ENCODE measurements around the gene B4GALT1.

Gene B4GALT1

DNA sequence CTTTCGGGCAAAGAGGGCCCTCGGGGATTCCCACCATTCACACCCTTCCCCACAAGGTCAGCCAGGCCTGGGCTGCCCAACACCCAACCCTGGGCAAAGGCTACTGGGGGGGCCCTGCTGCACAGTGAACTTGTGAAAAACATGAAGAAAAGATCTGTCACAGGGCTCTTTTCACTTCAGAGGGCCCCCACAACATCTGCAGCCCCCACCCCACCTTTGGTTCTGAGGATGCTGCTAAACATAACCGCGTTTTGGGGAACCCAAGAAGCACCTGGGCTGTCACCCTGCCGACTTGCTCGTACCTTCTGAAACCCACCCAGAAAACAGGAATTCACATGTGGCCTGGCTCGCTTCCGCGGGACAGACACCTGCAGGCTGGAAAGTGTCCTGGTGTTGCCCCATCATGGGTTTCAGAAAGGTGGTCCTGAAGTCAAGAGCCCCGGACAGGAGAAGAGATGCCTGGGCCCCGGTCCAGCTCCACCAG is 29.3 kb downstream of the B4GALT1 start:
- no peak for DNase-seq

DNA sequence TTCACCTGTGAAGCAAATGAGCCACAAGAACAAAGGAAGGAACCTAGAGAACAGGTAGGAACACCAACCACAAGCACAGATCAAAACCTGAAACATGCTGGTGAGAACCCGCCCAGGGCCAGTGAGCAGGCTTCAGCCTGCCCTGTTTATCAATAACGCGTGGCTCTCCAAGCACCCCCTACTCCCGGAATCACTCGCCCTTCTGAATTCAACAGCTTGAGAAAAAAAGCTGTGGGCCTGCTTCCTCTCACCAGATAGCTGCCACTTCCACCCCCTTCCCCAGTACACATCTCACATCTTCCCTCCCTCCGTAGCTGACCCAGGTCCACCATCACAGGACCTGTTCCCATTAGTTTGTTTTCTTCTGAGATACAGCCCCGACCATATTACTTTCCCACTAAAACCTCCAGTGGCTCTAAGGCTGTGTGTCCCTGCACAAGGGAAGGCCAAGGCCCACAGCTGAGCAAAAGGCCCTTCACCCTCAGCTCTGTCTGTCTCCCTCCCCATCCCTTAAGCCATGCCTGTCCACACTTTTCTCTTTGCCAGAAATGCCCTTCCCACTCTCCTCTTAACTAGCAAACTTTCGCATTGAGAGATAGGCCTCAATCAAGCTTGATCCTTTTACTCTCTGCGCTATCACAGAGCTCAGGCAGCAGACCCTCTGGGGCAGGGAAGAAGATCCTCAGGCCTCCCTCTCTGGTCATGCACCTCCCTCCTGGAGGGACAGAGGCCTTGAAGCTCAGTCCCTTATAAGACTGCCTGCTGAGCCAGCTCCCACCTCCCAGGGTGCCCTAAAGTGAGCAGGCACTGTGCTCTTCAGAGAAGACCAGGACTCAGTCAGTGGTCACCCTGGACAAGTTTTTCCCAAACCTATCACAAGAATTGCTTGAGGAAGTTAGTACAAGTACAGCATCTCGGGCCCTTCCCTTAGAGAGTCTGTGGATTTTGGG is 30.1 kb downstream of the B4GALT1 start:
- no peak for DNase-seq

DNA sequence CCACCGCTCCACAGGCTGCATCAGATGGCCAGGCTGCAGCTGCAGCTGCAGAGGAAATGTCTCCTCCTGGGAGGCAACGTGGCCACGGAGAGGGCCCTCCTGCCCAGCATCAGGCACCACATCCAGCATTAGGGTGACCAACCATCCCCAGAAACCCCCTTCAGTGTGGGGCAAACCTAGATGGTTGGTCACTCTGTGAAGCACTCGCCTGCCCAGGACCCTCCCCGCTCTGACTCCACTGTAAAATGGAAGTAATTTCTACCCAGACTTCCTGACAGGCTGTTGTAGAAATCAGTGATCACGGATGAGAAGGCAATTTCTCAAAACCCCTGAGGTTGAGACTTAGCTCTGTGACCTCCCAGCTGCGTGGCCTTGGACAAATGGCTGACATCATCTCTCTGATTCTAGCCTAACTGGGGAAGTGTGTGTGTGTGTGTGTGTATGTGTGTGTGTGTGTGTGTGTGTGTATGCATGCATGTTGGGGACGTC is 31.6 kb downstream of the B4GALT1 start:
- peak; percentile 66 to 81 (median 73) for DNase-seq

DNA sequence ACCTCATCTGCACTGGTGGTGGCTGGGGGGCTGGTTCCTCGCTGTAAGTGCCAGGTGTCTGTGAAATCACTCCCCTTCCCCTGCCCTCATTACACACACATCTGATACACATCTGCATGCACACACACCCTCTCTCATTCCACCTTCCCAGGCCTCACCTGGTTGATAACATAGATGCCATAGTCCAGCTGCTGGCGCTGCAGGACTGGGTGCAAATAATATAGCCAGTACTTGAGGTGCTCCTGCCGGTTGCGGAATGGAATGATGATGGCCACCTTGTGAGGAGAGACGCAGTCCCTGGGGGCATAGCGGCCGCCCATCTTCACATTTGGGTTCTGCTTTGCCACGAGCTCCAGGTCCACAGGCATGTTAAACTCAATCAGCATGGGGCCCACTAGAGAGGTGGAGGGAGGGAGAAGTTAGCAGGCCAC is 32.1 kb downstream of the B4GALT1 start:
- no peak for DNase-seq

DNA sequence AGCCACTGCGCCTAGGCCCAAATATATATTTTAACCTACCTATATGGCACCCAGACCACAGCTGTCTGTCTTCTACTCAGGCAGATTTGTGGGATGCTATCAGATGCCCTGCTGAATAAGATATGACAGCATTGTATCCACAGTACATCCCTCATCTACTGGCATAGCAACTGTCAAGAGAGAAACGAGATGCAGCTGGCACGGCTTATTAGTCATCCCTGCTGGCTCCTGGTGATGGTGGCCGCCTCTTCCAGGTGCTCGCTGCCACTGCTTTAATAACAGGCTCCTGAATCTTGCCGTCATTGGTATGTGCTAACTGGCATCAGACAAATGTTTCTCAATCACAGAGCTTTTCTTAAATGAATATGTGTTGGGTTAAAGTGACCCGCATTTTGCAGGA is 34.0 kb downstream of the B4GALT1 start:
- DNase-seq = no peak

DNA sequence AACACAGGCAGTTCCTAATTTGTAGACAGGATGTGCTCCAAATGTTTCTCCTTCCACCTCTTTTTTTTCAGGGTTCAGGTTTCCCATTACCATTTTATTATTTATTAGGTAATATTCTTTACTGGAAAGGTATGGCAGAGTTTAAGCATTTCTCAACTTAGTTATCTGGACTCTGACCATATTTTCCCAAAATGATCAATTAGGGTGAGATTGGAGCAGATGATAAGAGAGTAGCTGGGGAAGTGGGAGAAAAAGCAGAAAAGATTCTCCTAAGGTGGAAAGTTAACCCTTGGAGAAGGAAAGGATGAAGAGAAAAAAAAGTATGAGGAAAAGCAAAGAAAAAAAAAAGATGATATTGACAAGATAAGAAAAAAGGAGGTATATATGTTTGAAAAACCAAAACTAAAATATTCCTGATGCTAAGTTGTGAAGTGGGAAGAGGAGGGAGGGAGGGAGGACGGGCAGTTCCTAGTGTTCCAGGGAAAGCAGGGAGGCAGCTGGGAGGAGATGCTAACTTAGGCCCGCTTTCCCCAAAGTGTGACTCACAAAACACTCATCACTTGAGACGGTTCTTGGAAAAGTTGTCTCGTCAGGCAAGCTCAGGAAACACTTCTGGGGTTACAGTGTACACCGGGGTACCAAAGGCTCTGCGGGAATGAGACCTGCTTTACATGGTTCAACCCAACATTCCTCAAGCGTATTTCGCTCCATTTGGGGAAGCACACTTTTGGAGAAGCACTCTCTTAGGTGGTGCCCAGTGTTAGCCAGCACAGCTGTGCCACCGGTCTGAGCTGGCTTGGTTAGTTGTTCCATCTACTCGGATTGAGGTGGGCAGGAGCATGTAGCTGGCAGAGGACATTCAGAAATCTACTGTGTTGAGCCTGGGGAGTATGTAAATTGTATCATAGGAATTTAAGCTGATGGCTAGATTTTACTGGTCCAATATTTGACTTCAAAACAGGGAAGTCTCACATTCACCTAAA is 35.1 kb downstream of the B4GALT1 start:
- peak in 1 of 3 donors; percentile 38 for DNase-seq

DNA sequence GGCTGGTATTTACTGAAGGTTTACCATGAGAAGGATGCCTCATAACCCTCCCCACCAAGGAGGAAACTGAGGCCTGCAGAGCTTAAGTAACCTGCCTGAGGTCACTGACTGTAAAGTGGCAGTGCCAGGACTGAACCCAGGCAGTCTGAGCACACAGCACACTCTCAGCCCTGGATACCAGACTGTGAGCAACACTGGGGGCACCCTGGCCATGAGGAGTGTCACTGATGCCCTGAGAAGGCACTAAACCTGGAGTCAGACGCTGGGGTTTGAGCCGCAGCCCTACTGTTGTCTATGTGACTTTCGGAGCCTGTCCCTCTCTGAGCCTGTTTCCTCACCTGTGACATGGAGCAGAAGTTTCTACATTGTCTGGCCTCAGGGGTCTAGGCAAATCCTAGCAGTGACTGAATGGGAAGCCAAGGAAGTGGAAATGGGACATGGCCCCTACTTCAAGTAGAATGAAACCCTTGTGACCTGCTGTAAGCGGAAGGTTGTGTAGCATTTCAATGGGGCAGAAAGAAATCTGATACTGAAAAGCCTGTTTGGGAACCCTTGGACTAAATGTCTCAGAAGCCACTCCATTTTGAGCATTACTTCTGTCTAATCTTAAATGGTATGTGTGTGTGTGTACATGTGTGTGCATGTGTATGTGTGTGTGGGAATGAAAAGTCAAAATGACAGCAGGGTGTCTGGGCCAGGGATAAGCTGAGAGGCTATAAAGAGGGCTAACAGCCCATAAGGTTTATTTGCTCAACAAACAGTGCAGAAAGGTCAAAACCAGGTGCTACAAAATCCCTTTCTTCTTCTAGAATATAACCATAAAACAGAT is 36.0 kb downstream of the B4GALT1 start:
- no peak for DNase-seq

DNA sequence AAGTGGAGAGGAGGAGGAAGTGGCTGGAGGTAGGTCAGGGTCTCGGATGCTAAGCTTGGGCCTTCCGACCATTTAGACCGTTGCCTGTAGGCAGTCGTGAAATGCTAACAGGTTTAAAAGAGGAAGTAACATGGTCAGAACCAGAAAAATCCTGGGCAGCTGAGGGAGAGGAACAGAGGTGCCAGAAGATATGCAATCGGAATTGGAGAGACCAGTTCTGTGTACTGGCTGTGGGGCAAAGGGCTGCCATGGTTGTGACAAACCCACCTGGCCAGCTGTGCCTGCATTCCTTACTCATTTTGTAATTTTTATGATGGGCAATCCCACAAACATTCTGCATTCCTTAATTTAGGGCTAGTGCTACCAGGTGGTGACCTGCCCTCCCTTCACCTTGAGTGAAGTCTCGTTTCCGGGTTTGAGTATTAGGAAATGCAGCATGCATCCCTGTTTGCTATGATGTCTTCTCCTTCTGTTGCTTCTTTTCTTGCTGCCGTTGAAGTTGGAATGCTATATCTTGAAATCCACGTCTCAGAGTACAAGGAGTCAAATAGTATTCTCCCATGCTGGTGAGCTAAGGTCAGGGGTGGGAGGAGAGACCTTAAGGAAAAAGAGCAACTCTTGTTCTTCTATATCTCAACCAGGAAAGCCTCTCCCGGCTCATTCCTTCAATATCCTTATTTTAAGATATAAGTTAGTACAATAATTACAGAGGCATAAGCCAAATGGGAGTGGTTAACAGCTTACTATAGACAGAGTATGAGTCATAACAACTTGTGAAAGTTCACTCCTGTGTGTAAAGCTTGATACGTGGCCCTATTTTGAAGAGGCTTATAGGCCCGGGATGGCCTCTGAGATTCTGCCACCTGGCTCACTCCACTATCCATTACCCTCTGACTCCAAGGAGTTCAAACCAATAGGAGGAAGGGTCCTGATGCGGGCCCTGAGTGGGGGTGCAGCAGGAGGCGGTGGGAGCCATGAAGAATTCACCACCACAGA is 37.0 kb downstream of the B4GALT1 start:
- peak; percentile 37 to 67 (median 63) for DNase-seq

DNA sequence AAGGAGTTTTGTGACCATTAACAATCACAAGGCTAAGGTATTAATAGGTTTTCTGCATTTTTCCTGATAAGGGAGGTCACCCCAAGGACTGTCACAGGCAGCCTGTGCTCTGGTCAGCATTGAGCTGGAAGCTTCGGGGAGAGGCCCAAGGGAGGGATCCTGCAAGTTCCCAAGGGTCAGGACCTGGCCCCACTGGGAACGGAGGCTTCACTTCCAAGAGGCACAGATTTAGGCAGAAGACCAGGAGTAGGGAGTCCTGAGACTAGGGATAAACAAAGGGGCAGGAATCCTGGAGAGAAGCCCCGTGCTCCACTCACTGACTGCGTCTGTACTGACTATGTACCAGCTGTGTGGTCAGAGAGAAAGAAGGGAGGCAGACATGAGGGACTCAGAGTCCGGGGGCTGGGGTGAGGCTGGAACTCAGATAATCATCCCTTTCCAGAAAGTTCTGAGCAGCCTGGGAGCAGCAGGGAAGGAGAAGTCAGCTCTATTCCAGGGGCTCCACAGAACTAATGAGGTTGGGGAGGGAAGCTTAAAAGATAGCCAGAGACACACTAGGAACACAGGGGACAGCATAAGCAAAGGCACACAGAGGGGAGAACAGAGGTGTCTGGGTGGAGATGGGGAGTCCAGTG is 37.8 kb downstream of the B4GALT1 start:
- no peak for DNase-seq

DNA sequence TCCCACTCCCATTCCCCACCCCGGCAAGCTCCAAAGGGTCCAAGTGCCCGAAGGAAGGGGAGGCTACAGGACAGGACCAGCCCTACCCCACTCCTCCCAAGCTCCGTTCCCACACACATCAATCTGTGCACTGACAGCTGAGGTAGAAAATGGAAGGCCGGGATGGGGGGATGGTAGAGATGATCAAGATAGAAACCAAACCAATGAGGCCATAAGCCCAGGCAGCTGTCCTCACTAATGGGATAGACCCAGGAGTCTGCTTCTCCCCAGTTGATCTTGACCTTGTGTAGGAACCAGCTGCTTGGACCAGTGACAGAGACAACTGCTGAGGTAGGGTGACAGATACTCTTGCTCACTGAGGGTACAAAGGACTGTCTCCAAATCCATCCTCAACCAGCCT is 38.6 kb downstream of the B4GALT1 start:
- DNase-seq = no peak

DNA sequence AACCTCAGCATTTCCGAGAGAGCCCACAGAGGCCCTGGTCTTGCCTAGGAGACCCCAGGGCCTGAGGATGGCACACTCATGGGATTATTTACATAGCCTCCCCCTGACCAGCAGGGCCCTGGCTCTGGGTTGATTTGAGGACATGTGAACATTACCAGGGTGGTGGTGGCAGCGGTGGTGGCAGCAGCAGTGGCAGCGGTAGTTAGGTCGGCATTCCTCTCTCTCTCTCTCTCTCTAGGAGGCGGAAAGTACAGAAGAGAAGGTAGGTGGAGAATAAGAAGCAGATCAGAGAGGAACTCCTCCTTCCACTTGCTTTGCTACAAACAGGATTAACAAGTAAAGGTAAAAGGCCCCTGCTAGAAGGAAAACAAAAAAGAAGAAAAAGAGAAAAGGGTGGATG is 39.3 kb downstream of the B4GALT1 start:
- no peak for DNase-seq

DNA sequence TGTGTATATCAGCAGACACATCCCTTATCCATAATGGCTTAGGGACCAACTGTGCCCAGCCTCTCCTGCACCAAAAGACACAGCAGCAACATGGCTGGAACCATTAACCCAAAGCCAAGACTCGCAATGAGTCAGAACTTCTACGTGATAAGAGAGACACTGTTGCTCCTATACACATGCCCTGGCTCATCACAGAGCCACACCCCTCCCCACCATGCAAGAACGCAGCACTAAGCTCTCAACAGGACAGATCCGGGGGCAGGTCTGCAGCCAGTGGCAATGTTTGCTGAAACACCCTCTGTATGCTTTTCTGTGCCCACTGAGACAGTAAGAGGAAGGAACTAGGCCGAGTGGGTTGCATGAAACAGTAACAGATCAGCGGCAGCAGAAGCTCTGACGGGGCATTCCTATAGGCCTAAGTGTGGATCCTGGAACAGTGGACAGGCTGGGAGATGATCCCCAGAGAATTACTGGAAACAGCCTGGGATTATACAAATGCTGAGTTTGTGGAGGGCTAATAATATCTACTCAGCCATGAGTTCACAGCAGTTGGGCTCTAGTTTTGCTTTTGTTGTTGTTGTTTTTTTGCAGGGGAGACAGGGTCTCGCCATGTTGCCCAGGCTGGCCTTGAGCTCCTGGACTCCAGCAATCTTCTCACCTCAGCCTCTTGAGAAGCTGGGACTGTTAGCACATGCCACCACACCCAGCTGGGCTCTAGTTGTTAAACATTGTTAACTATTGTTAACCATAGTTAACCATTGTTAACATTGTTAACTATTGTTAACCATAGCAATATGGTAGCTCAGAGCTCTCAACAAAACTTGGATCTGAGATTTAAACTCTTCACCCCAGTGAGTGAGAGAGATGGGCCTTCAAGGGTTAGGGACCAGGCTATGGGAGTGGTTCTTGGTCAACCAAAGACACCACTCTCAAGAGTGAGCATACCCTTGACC is 41.0 kb downstream of the B4GALT1 start:
- DNase-seq = peak; percentile 63 to 71 (median 68)

DNA sequence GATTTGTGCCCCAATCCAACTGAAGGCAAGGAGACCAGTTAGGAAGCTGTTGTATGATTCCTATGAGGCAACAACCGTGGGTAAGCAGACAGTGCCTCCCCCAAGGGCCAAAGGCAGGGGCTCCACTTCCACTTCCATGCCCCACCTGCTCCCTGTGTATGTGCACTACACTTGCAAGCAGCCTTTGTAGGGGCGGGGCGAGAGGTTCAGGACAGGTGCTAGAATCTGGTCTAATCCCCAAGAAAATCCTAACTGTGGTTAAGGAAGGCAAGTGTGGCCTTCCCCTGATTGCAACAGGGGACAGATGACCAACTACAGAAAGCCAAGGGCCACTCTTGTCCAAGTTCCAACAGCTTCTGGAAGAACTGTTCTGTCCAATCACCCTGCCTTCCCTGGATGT is 41.7 kb downstream of the B4GALT1 start:
- peak; percentile 52 to 62 (median 60) for DNase-seq

DNA sequence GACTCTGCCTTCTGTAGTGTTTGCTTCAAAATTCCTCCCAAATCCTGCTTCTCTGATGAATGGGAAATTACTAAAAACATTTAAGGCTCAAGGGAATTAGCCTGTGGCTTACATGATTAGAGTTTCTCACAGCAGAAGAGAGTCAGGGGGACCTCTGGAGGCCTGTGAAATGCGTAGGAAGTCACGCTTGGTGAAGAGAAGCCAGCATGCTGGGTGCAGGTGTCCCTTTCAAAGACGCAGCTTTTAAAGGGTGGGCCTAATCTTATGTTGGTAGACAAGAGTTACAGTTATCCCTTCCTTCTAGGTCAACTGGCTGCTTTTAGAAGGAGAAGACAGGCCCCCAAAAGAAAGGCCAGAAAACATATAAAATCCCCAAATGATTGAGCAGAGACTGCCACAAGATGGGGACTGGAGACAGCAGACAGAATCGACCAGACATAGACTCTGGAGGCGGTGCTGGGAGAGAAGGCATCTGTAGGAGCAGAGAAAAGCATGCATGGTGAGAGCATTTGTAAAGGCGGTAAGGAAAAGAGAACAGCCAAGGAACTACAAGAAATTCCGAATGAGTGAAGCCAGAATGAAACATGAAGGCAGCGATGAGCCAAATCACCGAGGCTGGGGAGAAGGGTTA is 42.3 kb downstream of the B4GALT1 start:
- DNase-seq = no peak

DNA sequence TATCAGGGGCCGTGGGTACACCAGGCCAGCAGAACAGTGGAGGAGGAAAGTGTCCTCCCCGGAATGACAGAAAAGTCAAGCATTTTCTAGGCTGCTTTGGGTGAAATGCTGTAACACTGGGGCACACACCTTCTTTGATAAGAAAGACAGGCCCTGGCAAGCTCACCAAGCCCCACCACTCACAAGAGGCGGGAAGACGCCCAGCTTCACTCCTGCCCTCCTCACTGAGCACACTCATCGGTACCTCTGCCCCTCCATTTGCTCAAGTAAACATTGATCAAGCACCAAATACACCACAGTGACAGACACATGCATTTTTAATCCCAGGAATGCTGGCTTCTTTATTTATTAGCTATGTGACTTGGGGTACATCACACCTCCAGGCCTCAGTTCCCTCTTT is 43.1 kb downstream of the B4GALT1 start:
- DNase-seq = no peak

DNA sequence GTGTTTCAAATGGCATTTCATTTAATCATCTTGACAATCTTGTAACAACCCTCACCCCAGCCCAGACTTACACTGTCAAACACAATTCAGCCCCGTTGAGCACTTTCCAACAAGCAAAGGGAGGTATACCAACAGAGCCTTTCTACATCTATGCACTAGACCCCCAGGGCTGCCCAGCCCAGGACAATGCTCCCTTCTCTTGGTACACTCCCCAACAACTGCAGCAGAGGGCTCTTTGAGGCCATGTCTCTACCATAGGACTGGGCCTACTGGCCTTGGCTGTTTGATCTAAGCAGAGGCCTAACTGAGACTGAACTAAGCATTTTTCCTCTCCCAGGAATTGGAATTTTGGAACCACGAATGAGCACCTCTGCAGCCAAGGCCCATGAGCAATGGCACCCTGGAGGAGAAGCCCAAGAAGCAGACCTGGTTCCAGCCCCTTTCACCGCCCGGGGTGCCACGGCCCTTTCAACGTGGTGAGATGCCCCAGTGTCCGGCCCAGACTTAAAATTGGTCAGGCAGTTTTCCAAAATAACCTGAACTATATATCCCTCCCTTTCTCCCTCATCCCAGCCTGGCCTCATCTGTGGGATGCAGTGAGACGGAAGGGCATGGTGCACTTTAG is 43.6 kb downstream of the B4GALT1 start:
- no peak for DNase-seq

DNA sequence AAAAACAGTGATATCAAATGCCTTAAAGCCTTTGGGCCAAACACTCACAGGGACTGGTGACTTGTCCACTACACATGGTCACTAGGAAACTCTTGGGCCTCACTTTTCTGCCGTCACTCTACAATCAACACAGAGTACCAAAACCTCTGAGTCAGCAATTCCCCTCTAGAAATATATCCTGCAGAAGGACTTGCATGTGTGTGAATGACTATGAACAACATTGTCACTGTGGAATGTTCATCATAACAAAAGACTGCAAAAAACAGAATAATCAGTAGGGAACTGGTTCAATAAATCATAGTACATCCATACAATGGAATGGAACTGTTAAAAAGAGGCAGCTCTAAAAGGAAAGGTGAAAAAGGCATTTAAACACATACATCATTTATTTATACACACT is 46.5 kb downstream of the B4GALT1 start:
- no peak for DNase-seq

DNA sequence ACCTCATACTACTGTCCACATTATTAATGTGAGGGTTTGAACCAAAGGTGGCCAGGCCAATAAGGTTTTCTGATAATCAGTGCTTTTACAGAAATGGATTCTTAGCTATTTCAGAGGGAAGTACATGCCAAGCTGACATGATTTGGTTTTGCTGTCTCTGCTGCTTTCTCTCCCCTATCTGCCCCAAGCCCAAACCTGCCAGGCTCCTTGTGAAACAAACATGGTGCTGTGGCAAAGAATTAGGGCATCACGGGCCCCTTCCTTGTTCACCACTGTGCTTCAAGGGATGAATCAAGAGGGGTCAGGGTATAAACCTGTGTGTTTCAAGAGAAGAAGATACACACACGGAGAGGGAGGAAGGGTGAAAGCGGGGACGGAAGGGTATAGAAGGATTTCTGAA is 49.3 kb downstream of the B4GALT1 start:
- peak in 2 of 3 donors; percentile 38 to 56 for DNase-seq

All from suppressor macrophage treated with lipopolysaccharide for 1 hour (primary cell).